ENCODE measurements around the gene SLC25A29.
"Not testable (repeated sequence)": the region's sequence is repeated elsewhere in the genome, so short reads cannot be mapped to it uniquely, and the experiment has no call there.

The SLC25A29 gene

DNA sequence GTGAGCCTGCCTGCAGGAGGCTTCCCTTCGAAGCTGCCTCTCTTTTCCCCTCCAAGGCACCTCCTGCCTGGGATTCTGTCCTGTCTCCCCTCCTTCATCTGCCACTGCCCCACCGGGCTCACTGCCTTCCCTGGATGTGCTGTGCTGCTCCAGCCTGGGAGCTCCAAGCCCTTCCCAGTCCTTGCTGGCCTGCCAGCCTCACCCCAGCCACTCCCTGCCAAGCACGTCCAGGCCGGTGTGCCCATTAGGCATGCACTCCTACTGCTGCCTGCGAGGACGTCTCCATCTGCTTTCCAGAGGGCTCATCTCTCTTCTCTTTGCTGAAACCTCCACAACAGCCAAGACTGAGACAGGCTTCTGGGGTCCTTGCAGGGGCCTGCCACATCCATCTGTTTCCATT is 8.5 kb upstream of the SLC25A29 start:
- H3K4me3 ChIP-seq (ENCODE audit: low read length), result no peak overlapping the region
- DNase-seq (ENCODE audit: low read depth, low spot score), result no peak

DNA sequence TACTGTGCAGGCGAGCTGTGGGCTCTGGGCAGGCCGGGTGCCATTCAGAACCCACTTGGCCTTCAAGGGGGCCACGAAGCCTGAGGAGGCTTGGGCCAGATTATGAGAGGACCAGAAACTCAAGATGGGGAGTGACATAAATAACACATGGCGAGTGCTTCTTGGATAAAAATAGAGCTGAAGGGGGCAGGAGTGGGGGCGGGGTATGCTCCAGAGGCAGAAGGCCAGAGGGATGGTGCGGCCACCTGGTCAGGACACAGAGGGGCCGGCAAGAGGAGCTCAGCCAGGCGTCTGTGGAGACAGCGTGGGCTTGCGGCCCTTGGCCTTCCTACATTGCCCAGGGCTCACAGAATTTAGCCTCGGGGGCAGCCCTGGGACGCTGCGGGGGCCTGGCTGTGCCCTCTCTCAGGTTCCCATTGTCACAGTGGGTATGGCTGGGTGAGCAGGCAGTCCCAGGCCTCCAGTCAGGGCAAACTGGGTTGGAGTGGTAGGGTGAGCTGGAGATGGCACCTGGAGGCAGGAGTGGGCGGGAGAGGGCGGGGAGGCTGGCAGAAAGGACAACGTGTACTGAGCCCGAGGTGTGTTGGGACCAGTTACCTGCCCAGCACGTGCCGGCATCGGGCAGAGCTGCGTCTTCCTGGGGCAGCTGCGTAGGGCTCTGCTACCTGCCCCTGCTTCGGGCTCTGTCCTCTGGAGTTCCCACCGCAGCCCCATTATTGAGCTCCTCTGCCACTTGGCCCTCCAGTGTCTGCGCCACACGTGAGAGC is 7.4 kb upstream of the SLC25A29 start:
- no peak for DNase-seq (ENCODE audit: low read depth, low spot score)
- no peak overlapping the region for H3K4me3 ChIP-seq (ENCODE audit: low read length)

DNA sequence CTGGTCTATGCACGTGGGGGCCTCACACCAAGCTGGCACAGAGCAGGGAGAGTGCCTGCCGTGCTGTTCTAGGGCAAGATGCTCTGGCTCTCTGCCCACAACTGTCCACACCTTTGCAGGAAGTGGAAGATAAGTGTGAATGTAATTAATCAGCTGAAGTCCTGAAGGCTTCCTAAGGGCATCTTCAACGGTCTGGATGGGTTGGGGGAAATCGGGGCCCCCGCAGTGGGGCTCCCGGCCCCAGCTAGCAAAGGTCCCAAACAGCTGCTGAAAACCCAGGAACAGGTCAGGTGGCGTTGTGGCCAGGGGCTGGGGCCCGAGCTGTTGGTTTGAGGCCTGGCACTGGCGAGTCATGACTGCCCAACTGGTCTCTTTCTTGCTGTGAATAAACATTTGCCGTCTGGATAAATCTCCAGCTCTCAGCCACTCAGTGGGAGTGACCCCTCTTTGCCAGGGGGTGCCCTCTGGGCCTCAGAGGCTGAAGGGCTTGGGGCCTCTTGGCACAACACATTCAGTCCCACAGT is 6.7 kb upstream of the SLC25A29 start:
- DNase-seq (ENCODE audit: low read depth, low spot score), result no peak
- no peak overlapping the region for H3K4me3 ChIP-seq (ENCODE audit: low read length)

DNA sequence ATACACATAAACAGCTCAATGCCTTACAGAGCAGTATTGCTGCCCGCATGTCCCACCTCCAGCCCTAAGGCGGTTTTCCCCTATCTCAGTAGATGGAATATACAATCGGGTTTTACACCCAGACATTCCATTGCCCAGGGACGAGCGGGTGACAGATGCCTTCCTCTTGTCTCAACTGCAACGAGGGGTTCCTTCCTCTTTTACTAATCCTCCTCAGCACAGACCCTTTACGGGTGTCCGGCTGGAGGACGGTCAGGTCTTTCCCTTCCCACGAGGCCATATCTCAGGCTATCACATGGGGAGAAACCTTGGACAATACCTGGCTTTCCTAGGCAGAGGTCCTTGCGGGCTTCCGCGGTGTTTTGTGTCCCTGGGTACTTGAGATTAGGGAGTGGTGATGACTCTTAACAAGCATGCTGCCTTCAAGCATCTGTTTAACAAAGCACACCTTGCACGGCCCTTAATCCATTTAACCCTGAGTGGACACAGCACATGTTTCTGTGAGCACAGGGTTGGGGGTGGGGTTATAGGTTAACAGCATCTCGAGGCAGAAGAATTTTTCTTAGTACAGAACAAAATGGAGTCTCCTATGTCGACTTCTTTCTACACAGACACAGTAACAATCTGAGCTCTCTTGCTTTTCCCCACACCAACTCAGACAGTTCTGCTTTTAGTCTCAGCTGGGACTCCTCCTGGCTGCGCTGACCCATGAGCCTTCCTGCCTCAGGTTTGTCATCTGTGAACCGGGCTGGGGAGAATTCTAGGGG is 6.0 kb upstream of the SLC25A29 start:
- not testable (repeated sequence) for H3K4me3 ChIP-seq (ENCODE audit: low read length); DNase-seq (ENCODE audit: low read depth, low spot score)

DNA sequence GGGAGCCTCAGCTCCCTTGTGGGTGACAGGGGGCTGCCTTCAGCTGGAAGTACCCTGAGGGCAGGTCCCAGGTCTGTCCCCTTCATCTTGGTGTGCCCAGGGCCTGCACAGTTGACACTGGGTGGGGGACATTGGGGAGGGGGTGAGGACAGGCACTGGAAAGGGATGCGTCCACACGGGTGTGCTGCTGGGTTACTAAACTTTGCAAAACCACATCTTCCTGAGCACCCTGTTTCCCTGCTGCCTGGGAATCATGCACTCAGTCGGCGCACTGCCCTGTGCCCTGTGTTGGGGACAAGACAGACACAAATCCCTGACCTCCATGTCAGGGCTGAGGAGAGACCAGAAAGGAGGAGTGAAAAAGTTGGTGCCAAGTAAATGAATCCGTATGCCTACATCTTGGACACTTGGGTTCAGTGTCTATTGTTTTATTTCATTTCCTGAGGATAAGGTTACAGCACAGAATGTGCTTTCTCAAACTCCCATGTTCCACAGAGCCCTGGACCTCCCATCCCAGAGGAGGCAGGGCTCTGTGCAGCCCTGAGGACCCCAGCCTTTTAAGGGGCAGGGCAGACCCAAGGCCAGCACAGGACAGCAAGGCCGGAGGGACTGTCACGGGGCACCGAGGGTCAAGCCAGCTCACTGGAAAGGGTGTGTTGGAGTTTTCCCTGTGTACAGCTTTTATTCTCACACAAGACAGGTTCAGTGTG is 2.9 kb upstream of the SLC25A29 start:
- no peak for DNase-seq (ENCODE audit: low read depth, low spot score)
- H3K4me3 ChIP-seq (ENCODE audit: low read length), result no peak overlapping the region

DNA sequence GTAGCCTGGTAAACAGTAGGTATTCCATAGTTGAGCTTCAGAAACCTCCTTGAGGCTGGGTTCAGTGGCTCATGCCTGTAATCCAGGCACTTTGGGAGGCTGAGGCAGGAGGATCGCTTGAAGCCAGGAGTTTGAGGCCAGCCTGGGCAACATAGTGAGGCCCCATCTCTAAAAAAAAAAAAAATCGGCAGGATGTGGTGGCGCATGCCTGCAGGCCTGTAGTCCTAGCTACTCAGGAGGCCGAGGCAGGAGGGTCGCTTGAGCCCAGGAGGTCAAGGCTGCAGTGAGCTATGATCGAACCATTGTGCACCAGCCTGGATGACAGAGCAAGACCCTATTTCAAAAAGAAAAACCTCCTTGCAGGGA is 2.2 kb upstream of the SLC25A29 start:
- not testable (repeated sequence) for H3K4me3 ChIP-seq (ENCODE audit: low read length); DNase-seq (ENCODE audit: low read depth, low spot score)

DNA sequence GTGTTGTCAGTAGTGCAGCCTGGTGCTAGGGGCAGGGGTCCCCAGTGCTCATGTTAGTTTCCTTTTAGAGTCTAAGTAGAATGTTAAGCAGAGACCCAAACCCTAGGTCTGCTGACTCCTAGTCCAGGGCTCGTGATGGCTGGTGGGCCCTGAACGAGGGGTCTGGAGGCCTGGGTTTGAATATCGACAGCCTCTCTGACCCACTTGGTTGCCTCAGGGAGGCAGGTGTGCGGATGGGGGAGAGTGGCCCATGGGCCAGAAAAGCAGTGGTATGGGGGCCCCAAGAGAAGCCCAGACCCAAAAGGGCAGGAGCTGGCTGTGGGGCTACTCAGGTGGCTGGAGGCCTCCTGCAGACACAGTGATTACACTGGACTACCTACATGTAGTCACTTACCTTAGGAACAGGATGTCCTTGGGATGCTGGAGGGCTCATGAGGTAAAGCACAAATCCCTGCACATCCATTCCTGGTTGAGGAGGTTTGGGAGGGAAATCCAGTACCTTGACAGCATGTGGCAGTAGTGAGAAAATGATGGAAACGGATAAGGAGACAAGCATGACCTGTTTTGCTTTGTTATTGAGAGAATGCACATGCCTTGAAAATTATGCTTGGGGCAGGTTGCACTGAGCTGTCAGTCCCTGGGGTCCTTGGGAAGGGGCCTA is 1.7 kb upstream of the SLC25A29 start:
- H3K4me3 ChIP-seq (ENCODE audit: low read length), result peak overlapping the region; percentile 74
- no peak for DNase-seq (ENCODE audit: low read depth, low spot score)

DNA sequence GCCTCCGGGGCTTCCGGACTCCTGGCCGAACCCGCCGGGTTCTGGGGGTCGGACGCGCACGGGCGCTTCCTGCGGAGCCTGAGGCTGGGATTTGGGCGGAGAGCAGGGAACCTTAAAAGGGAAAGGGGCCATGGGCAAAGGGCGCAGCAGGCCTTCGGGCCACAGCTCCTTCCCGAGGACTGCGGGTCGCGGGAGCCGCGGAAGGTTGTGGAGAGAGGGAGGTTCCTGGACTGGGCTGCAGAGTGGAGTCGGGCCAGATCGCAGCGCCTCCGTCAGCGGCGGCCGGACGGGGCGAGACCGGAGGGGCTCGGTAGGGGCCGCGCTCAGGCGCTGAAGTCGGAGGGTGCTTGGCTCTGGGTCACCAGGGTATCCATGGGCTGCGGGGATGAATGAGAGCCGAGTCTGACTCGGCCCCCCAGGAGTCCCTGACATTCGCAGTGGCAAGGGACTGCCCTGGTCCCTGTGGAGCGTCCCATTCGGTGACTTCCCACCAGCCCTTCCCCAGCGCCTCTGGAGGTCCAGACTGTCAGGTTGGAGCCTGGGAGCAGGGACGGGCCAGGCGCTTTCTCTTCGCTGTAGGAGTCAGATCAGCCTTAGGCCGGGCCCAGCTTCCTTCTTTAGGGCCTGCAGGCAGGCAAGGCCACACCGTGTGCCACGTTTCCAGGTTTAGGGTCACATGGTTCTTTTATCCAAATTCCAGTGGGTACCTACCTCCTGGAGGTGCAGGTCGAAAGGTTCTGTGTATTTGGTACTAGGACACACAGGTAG is 938 bp upstream of the SLC25A29 start:
- peak overlapping the region; percentile 74 for H3K4me3 ChIP-seq (ENCODE audit: low read length)
- no peak for DNase-seq (ENCODE audit: low read depth, low spot score)

DNA sequence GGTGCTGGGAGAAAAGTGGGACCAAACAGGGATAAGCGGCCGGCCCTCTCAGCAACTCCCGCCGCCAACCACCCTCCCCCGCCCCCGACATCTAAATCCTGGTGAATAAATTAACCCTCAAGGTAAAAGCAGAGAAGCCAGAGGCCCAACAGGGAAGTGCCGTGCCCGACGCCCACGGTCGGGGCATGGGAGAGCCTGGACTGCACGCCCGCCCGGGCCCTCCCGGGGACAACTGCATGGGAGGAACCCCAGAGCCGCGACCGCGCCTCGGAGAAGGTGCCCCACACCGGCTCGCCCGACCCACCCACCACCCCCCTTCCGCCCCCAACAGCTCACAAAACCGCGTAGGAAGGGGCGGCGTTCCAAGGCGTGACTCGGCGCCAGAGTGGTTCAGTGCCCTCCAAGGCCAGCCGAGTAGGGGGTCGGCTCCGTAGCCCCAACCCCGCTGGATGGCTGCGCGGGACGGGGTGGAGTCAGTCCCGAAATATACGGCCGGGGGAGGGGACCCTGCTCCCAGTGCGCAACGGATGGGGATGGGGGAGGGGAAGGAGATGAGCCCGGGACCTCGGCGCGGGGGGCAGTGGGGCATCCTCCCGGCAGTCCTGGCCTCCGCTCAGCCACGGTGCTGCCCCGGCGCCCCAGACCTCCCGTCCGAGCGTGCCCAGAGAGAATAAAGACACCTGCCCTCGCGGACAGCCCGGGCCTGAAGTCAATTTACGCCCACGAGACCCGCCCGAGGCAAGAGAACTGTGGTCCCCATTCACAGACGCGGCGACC is 732 bp downstream of the SLC25A29 start:
- DNase-seq (ENCODE audit: low read depth, low spot score), result peak; percentile 62
- H3K4me3 ChIP-seq (ENCODE audit: low read length), result peak overlapping the region; percentile 74

DNA sequence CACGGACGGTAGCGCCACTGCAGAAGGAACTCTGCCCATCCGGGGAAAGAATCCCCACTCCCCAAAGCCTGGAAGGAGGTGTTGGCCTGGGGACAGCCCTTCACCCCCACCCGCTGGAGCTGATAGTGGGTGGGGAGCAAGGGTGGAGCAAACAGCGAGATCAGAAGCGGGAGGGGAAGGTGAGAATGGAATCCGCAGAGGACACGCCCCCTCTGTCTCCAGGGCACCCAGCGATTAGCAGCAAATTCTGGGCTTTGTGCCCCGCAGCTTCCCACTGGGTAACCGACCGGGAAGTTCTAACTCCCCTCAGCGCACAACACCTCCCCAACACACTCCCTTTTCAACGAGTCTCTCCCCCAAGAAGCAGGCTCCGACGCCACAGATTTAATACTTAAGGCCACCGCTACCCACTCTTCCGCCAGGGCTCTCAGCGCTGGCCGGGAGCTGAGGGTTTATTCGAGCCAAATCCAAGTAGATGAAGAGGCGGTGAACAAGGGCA is 1.4 kb downstream of the SLC25A29 start:
- DNase-seq (ENCODE audit: low read depth, low spot score), result peak; percentile 31
- peak overlapping the region; percentile 74 for H3K4me3 ChIP-seq (ENCODE audit: low read length)

DNA sequence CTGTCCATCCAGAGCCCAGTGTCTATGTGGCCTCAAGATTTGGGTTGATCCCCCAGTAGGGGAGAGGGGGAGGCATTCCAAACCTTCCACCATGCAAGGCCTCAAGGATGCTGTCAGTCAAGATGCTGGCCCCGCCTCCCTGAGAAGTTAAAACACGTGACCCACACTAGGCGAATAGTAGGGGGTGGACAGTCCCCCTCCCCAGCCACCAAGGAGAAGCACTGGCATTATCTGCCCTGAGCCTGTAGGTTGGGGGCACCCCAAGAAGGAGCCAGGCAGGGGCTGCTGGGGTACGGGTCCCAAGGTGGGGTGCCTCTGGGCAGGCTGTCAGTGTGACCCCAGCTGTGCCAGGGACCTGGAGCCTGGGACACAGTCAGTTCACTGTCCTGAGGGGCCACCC is 2.3 kb downstream of the SLC25A29 start:
- no peak overlapping the region for H3K4me3 ChIP-seq (ENCODE audit: low read length)
- no peak for DNase-seq (ENCODE audit: low read depth, low spot score)

DNA sequence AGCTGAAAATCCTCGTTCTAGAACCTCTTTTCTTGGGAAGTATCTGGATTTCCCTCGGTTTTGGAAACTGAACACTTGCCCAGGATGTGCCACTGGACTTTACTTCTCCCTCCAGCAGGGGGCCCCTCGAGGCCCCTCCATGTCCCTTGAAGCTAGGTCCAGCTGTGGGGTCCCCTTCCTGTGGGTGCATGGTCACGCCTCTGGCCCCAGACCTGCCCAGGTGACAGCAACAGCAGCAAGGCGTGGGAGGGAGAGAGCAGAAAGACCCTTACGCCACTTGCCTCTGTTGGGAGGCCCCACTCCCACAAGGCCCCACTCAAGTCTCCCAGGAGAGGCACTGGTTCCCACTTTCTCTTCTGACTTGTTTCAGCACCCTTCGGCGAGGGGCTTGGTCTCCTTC is 3.1 kb downstream of the SLC25A29 start:
- no peak for DNase-seq (ENCODE audit: low read depth, low spot score)
- no peak overlapping the region for H3K4me3 ChIP-seq (ENCODE audit: low read length)

DNA sequence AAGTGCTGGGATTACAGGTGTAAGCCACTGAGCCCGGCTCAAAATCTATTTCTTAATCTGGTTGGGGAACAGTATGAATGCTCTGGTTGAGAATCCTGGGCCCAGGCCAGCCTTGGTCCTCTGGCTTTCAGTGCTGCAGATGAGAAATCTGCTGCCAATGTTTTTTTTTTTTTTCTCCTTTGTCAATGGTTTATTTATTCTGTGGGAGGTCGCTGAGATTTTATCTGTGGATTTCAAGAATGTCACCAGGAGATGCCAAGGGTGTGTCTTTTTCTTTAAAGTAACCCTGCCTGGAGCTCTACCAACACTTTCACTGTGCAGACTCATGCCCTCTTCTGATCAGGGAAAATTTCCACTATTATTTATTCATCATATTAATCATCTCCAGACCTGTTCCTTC is 3.6 kb downstream of the SLC25A29 start:
- no peak overlapping the region for H3K4me3 ChIP-seq (ENCODE audit: low read length)
- no peak for DNase-seq (ENCODE audit: low read depth, low spot score)

DNA sequence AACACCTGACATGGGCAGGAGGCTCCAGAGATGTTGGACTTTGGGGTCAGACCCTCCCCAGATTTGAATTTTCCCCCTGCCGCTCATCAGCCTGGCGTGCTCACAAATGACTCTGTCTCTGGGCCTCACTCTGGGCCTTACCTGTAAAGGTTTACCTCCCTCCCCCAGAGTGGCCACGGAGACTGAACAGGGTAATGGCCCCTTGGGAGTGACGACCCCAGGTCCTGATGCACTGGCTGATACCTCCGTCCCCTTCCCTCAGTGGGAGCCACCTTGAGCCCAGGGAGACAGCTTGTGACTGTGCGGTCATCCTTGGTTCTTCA is 7.0 kb downstream of the SLC25A29 start:
- H3K4me3 ChIP-seq (ENCODE audit: low read length), result no peak overlapping the region
- no peak for DNase-seq (ENCODE audit: low read depth, low spot score)

DNA sequence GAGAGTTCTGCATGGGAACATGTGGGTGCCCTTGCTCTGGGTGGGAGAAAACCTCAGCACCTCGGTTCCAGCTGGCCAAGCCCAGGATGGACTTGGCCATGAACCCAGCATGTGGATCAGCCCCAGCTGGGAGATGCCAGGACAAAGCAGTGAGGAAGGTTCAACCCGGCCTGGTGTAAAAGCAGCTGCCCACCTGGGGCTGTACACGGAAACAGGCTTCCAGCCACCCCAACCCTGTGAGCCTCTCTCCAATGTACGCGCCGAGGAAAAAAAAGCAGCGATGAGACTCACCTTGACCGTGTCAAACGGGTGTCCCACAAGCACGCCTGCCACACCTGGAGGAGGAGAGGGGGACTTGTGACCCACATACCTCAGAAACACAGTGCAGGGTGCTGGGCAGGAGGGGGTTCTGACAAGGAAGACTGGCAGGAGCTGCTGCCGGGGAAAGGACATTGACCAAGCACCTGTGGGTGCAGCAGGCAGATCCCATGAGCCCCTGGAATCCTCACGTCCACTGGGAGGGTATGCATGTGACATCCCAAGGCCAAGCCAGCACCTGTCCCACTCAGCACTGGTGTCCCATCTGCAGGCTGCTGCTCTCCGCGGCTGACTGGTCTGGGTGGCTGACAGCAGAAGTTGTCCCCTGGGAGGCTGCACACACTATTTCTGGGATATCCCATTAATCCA is 7.5 kb downstream of the SLC25A29 start:
- no peak for DNase-seq (ENCODE audit: low read depth, low spot score)
- H3K4me3 ChIP-seq (ENCODE audit: low read length), result no peak overlapping the region

DNA sequence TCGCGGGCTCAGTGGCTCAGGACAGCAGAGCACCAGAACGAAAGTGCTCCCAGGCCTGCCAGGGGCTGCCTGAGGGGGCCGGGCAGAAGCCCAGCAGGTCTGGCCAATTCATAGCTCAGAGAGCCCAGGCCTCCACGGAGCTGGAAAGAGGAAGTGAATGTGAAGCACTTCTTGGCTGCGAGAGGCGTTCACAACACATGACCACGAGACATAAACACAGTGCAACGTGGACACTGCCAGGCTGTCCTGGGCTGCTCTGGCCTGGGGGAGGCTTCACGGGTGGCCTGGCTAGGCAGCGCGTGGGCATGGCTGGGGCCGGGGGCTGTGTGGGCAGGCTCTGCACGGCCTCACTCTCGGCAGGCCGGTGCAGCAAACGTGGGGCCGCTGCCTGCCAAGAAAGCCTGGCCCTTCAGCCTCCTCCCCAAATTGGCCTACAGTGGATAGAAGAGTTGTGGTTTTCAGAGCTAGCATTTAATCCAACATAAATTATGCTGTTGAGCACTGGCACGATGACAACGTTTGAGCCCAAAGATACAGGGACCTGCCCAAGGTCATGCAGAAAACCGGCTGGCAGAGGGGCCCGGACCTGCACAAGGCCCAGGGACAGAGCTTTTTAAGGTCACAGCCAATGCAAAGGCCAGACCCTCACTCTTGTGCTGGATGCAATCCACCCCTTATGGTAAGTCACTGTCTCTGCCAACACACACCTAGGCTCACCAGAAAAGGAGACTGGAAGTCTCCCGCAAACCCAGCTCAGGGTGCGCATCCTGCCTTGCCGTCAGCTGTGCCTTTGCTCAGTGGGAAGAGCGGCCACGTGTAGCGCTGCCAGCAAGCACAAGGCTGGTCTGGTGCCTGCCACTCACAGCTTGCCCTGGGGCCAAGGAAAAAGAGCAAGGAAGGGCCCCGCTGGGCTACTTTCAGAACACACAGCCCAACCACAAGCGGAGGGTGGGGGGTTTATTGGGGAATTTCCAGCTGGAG is 8.6 kb downstream of the SLC25A29 start:
- no peak overlapping the region for H3K4me3 ChIP-seq (ENCODE audit: low read length)
- DNase-seq (ENCODE audit: low read depth, low spot score), result no peak

Measured in Jurkat, Clone E6-1 (cell line).